H1 (cell line): ENCODE results near the gene FREM2. TPM values are rescaled to one million over a fixed set of nuclear protein-coding genes. Genes with fewer than 3 reads are reported as not detected.

ENCODE experiments used
- CHD7 ChIP-seq: fragments of 300-600 bp; sonication (generic); IDR thresholded peaks from 2 replicates; pipeline ENCODE4 v1.7.1; 2012; ENCODE audit warnings: low read length, moderate library complexity, mild to moderate bottlenecking, inconsistent platforms; ENCODE audit not compliant: insufficient replicate concordance
- CTCF ChIP-seq, 3 experiments: IDR thresholded peaks; 1 replicate in 2 of 3; 2 replicates in 1 of 3; pipeline versions ENCODE4 v1.5.1 to v1.6.1; 2011; ENCODE audit warnings: low read length in 3 of 3, mild to moderate bottlenecking in 3 of 3, inconsistent platforms in 2 of 3, low read depth in 1 of 3, moderate library complexity in 1 of 3; ENCODE audit not compliant: insufficient read depth in 1 of 3; ENCODE audit errors: control extremely low read depth in 1 of 3
- GTF2F1 ChIP-seq: IDR thresholded peaks from 2 replicates; pipeline ENCODE4 v1.6.1; 2012; ENCODE audit warnings: low read depth, low read length, improper control_type of control experiment, borderline replicate concordance
- RNF2 ChIP-seq: fragments of 200-900, 300-1000 bp; sonication (generic); IDR thresholded peaks from 2 replicates; pipeline ENCODE4 v1.7.1; 2016; ENCODE audit warnings: borderline replicate concordance, low read depth, mild to moderate bottlenecking, antibody characterized with exemption, low read length; ENCODE audit not compliant: poor library complexity, severe bottlenecking; ENCODE audit errors: missing control alignments
- TBP ChIP-seq: IDR thresholded peaks from 2 replicates; pipeline ENCODE4 v1.6.1; 2011; ENCODE audit warnings: low read depth, low read length, improper control_type of control experiment
- polyA plus RNA-seq, 7 experiments: library from polyadenylated mRNA; depleted of rRNA in 3 of 7; stranded (reverse) in 5 of 7; unstranded in 2 of 7; fragments of >200 nt in 5 of 7; fragments of 200-250 nt in 2 of 7; gene quantifications; 1 replicate in 5 of 7; 2 replicates in 1 of 7; 4 replicates in 1 of 7; pipeline versions ENCODE4 v1.2.1 to v1.2.3, GENCODE V29; 2011 to 2013; ENCODE audit warnings: missing spikeins in 2 of 7, mixed read lengths in 2 of 7
- total RNA-seq: library from RNA; stranded (reverse); fragmentation: NEBNext Ultra II Directional; extraction: Animal tissue kit (Norgen Biotek cat#: 25700); gene quantifications from 2 replicates; pipeline ENCODE4 v1.2.1, GENCODE V29; 2021

The FREM2 gene
- total and polyA plus RNA-seq, 2 of the 8 experiments (the other 6 are each of a cell fraction or from before 2014, with no cell fraction given) = 11.6 to 22.8 TPM

- TF ChIP-seq GTF2F1 (no peak), TBP (no peak), RNF2 (no peak), CHD7 (no peak), CTCF (IDR thresholded peaks at IDR 0.05; ENCODE audit: control extremely low read depth in 1 of 3, insufficient read depth in 1 of 3, low read depth in 1 of 3, low read length in 3 of 3) (no peak)
Observed at GRCh38 chr13:38883783-38884182, 196.9 kb downstream of the FREM2 start (continued).
